Neuronal stem cell (in vitro differentiated cells): ENCODE data around the gene NOP16.

Source experiments
- DNase-seq: peaks from one replicate; pipeline ENCODE4 v3.0.0-alpha.2; 2013; ENCODE audit warnings: low spot score
- H2AFZ ChIP-seq: one replicate; pipeline ENCODE4 v1.6.1; 2013; ENCODE audit warnings: mild to moderate bottlenecking, low read length, inconsistent platforms
- H2AK5ac ChIP-seq: 2 replicates; pipeline ENCODE4 v1.6.1; 2013; ENCODE audit warnings: low read depth, mild to moderate bottlenecking, inconsistent platforms, low read length, moderate library complexity, mixed read lengths
- H2BK120ac ChIP-seq: 2 replicates; pipeline ENCODE4 v1.6.1; 2013; ENCODE audit warnings: low read depth, mild to moderate bottlenecking, inconsistent platforms, low read length, moderate library complexity, mixed read lengths
- H2BK12ac ChIP-seq: one replicate; pipeline ENCODE4 v1.6.1; 2013; ENCODE audit warnings: low read length, inconsistent platforms
- H2BK15ac ChIP-seq: 2 replicates; pipeline ENCODE4 v1.6.1; 2013; ENCODE audit warnings: mild to moderate bottlenecking, low read length, inconsistent platforms, mixed read lengths
- H2BK5ac ChIP-seq: one replicate; pipeline ENCODE4 v1.6.1; 2013; ENCODE audit warnings: inconsistent platforms, mild to moderate bottlenecking, low read length, moderate library complexity
- H3K14ac ChIP-seq: one replicate; pipeline ENCODE4 v1.6.1; 2013; ENCODE audit warnings: low read length, inconsistent platforms
- H3K18ac ChIP-seq: 2 replicates; pipeline ENCODE4 v1.6.1; 2013; ENCODE audit warnings: low read length, inconsistent platforms
- H3K23ac ChIP-seq: 2 replicates; pipeline ENCODE4 v1.6.1; 2013; ENCODE audit warnings: low read depth, mild to moderate bottlenecking, mixed read lengths, low read length, inconsistent platforms; ENCODE audit not compliant: poor library complexity
- H3K27ac ChIP-seq: replicated peaks from 3 replicates; pipeline ENCODE4 v1.5.1; 2013; ENCODE audit warnings: low read length, inconsistent platforms
- H3K27me3 ChIP-seq, 3 experiments: 2 replicates each; pipeline ENCODE4 v1.6.1; 2013; ENCODE audit warnings: low read length in 3 of 3, mild to moderate bottlenecking in 2 of 3, inconsistent platforms in 1 of 3, low read depth in 1 of 3, mixed read lengths in 1 of 3, moderate library complexity in 1 of 3; ENCODE audit not compliant: control insufficient read depth in 3 of 3, insufficient read depth in 3 of 3
- H3K36me3 ChIP-seq, 2 donors: replicated peaks in 1 of 2; 2 replicates each; pipeline ENCODE4 v1.6.1; 2013; ENCODE audit warnings: low read length in 2 of 2; ENCODE audit not compliant: control insufficient read depth in 2 of 2, insufficient read depth in 2 of 2
- H3K4ac ChIP-seq: 2 replicates; pipeline ENCODE4 v1.6.1; 2013; ENCODE audit warnings: inconsistent platforms, mild to moderate bottlenecking, low read length, moderate library complexity
- H3K4me1 ChIP-seq, 2 donors: 1 replicate in 1 of 2; 2 replicates in 1 of 2; pipeline ENCODE4 v1.6.1; 2013; ENCODE audit warnings: low read length in 2 of 2, low read depth in 1 of 2; ENCODE audit not compliant: control insufficient read depth in 2 of 2, insufficient read depth in 1 of 2
- H3K4me2 ChIP-seq: one replicate; pipeline ENCODE4 v1.6.1; 2013; ENCODE audit warnings: mild to moderate bottlenecking, low read length, inconsistent platforms; ENCODE audit not compliant: insufficient read depth, poor library complexity, severe bottlenecking
- H3K4me3 ChIP-seq, 2 donors: 2 replicates each; pipeline ENCODE4 v1.5.1; 2013; ENCODE audit warnings: low read length in 2 of 2, mild to moderate bottlenecking in 2 of 2, inconsistent platforms in 1 of 2, moderate library complexity in 1 of 2
- H3K79me1 ChIP-seq: one replicate; pipeline ENCODE4 v1.6.1; 2013; ENCODE audit warnings: low read depth, mild to moderate bottlenecking, inconsistent platforms, low read length, moderate library complexity
- H3K9ac ChIP-seq: one replicate; pipeline ENCODE4 v1.6.1; 2013; ENCODE audit warnings: mild to moderate bottlenecking, low read depth, low read length, inconsistent platforms; ENCODE audit not compliant: poor library complexity
- H3K9me3 ChIP-seq, 2 donors: replicated peaks in 1 of 2; 2 replicates each; pipeline versions ENCODE3 to v1.6.1; 2013; ENCODE audit warnings: low read length in 2 of 2, mild to moderate bottlenecking in 2 of 2, inconsistent platforms in 1 of 2, low read depth in 1 of 2, mixed read lengths in 1 of 2, moderate library complexity in 1 of 2; ENCODE audit not compliant: control insufficient read depth in 2 of 2, insufficient read depth in 1 of 2
- H4K8ac ChIP-seq: one replicate; pipeline ENCODE4 v1.6.1; 2013; ENCODE audit warnings: low read depth, mild to moderate bottlenecking, inconsistent platforms, low read length, moderate library complexity
- H4K91ac ChIP-seq: one replicate; pipeline ENCODE4 v1.6.1; 2013; ENCODE audit warnings: low read length, low read depth, mild to moderate bottlenecking, inconsistent platforms; ENCODE audit not compliant: poor library complexity
- WGBS, 2 donors: extraction: QIAGEN DNeasy Blood & Tissue Kit; methylation state at CpG; one replicate each; pipeline ENCODE4 v1.1.7; 2013; ENCODE audit warnings: missing lambda C conversion rate in 2 of 2, mixed read lengths in 1 of 2; ENCODE audit not compliant: insufficient read length in 2 of 2, insufficient replicate concordance in 1 of 2; ENCODE audit errors: extremely low coverage in 2 of 2; 5-methylcytosine and 5-hydroxymethylcytosine counted together

The NOP16 gene

DNA sequence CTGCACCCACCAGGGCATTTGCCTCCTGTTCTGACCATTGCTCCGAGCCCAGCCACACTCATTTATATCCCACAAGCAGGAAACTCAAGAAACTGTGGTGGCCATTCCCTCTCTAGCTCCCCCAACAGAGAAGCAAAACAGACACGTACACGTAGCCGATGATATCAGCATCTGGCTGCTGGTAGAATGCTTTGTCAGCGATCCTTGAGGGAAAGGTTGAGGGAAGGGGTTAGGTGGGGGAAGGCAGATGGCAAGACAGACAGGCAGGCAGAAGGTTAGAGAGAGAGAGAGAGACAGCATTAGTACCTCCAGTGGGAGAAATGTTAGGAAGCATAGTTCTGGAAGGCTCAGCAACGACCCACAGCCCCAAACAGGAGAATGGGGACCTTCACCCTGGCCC lies 7.9 kb upstream of the NOP16 start:
- WGBS, 2 donors = no CpG with 5 or more reads among the region's 6 CpGs
- no peaks in the 10 kb centered on the region for H3K27me3 ChIP-seq
- no peak overlapping the region for H2BK12ac ChIP-seq
- no peak overlapping the region for H3K18ac ChIP-seq
- no peak overlapping the region for H3K23ac ChIP-seq
- H2BK120ac ChIP-seq = no peak overlapping the region
- H3K4me1 ChIP-seq = no peaks in the 10 kb centered on the region
- peaks cover 7 to 21% of the 10 kb centered on the region in 2 donors for H3K36me3 ChIP-seq
- no peak overlapping the region for H2BK15ac ChIP-seq
- no peak overlapping the region for H3K27ac ChIP-seq
- H3K4me3 ChIP-seq = no peak overlapping the region
- H3K4me2 ChIP-seq = no peak overlapping the region
- H3K9me3 ChIP-seq = no peaks in the 10 kb centered on the region
- H4K91ac ChIP-seq = no peak overlapping the region
- peaks cover 5% of the 10 kb centered on the region for H3K79me1 ChIP-seq
- H2AFZ ChIP-seq = no peak overlapping the region
- H4K8ac ChIP-seq = no peak overlapping the region
- no peak overlapping the region for H2BK5ac ChIP-seq
- no peak overlapping the region for H3K4ac ChIP-seq
- no peak overlapping the region for H3K14ac ChIP-seq
- no peak overlapping the region for H2AK5ac ChIP-seq
- DNase-seq = no peak
- H3K9ac ChIP-seq = no peak overlapping the region

DNA sequence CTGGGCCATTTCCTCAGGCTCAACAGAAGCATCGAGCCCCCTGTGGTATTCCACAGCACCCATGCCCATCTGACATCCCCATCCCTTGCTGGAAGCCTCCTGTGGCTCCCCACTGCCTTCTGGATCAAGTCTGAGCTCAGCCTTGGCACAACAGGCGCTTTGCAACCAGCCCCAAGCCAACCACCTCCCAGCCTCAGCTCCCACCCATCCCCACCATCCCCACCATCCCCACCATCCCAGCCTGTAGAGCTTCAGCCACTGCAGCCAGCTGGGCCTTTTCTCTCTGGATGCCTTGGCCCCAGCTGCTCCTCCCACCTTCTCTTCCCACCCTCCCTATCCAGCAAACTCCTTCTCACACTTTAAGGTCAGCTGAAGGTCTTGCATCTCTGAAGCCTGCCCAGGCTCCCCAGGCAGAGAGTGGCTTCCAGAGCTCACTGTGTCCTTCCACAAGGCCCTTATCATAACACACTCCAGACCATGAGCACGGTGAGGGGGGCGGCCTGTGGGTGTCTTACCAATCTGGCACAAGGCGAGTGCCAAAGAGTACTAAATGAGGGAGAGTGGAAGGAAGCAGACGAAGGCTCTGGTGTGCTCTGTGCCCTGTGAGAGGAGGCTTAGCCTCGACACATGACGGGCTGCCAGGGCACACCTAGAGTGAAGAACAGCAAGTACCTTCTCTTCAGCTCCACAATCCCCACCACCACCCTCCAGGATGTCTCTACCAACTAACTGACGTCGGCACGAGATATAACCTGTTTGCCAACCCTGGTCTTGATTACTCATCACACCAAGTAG lies 6.7 kb upstream of the NOP16 start:
- Histone ChIP-seq H3K4me2 (no peak overlapping the region), H2BK12ac (no peak overlapping the region), H3K9me3 (no peaks in the 10 kb centered on the region), H3K79me1 (peaks cover 5% of the 10 kb centered on the region), H3K36me3 (peaks cover 11 to 32% of the 10 kb centered on the region in 2 donors), H2AFZ (no peak overlapping the region), H3K27ac (no peak overlapping the region), H3K4me1 (no peaks in the 10 kb centered on the region), H3K9ac (peak overlapping the region; percentile 60), H4K91ac (no peak overlapping the region), H3K4me3 (no peak overlapping the region), H2AK5ac (no peak overlapping the region), H3K14ac (no peak overlapping the region), H3K23ac (no peak overlapping the region), H2BK5ac (no peak overlapping the region), H3K27me3 (no peaks in the 10 kb centered on the region), H2BK15ac (no peak overlapping the region), H3K4ac (no peak overlapping the region), H2BK120ac (no peak overlapping the region), H3K18ac (no peak overlapping the region), H4K8ac (peak overlapping the region; percentile 72)
- DNase-seq = no peak
- no CpG with 5 or more reads among the region's 11 CpGs for WGBS, 2 donors

DNA sequence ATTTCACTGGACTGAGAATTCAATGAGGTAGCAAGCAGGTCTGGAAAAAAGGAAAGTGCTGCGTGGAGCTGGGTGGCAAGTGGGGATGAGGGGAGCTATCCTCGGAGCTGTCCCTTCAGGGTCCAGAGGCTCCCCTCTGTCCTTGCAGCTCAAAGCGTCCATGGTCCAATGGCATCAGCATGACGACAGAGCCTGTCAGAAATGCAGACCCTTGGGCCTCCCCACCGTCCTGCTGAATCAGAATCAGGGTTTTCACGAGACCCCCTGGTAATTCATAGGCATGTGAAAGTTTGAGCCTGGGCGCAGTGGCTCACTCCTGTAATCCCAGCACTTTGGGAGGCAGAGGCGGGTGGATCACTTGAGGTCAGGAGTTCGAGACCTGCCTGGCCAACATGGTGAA lies 5.7 kb upstream of the NOP16 start:
- H3K9me3 ChIP-seq = no peaks in the 10 kb centered on the region
- no peak overlapping the region for H2BK12ac ChIP-seq
- no peak overlapping the region for H2BK5ac ChIP-seq
- peak overlapping the region; percentile 59 for H4K91ac ChIP-seq
- DNase-seq = no peak
- H4K8ac ChIP-seq = no peak overlapping the region
- H3K14ac ChIP-seq = no peak overlapping the region
- no peaks in the 10 kb centered on the region for H3K27me3 ChIP-seq
- H3K4me1 ChIP-seq = peaks cover 0 to 4% of the 10 kb centered on the region in 2 donors
- no peak overlapping the region for H3K4me2 ChIP-seq
- H3K4me3 ChIP-seq = no peak overlapping the region
- H2AFZ ChIP-seq = no peak overlapping the region
- no peak overlapping the region for H3K4ac ChIP-seq
- peak overlapping the region; percentile 66 for H3K9ac ChIP-seq
- H2BK120ac ChIP-seq = no peak overlapping the region
- H3K23ac ChIP-seq = no peak overlapping the region
- H2AK5ac ChIP-seq = no peak overlapping the region
- WGBS, 2 donors = no CpG with 5 or more reads among the region's 9 CpGs
- peaks cover 5% of the 10 kb centered on the region for H3K79me1 ChIP-seq
- H2BK15ac ChIP-seq = no peak overlapping the region
- H3K18ac ChIP-seq = no peak overlapping the region
- H3K36me3 ChIP-seq = peaks cover 11 to 32% of the 10 kb centered on the region in 2 donors
- no peak overlapping the region for H3K27ac ChIP-seq

DNA sequence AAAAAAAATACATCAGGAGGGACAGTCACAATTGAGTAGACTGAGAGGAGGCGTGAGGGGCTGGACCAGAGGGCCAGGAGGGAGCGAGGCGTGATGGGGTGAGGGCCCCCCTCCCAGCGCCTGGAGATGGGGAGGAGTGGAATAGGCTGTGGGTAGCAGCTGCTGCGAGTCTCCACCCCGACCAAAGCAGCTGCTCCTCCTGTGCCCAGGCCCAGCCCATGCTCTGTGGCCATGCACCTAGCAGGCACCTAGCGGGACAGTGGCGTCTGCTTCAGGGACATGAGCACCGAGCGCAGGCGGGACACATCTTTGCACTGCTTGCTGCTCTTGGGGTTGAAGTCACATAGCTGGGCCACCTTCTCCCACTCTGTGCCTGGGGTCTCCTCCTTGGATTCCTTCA lies 4.1 kb upstream of the NOP16 start:
- H3K27me3 ChIP-seq = no peaks in the 10 kb centered on the region
- H3K9me3 ChIP-seq = no peaks in the 10 kb centered on the region
- H3K4me1 ChIP-seq = peaks cover 1 to 4% of the 10 kb centered on the region in 2 donors
- WGBS, 2 donors = no CpG with 5 or more reads among the region's 11 CpGs
- no peak overlapping the region for H3K4me2 ChIP-seq
- DNase-seq = no peak
- no peak overlapping the region for H3K18ac ChIP-seq
- H2BK15ac ChIP-seq = no peak overlapping the region
- peak overlapping the region; percentile 48 for H3K23ac ChIP-seq
- H3K36me3 ChIP-seq = peaks cover 11 to 32% of the 10 kb centered on the region in 2 donors
- H2AFZ ChIP-seq = no peak overlapping the region
- no peak overlapping the region for H2BK120ac ChIP-seq
- H3K27ac ChIP-seq = no peak overlapping the region
- H3K4me3 ChIP-seq = no peak overlapping the region
- H3K14ac ChIP-seq = no peak overlapping the region
- H4K91ac ChIP-seq = no peak overlapping the region
- peaks cover 5% of the 10 kb centered on the region for H3K79me1 ChIP-seq
- no peak overlapping the region for H2BK5ac ChIP-seq
- no peak overlapping the region for H4K8ac ChIP-seq
- no peak overlapping the region for H3K4ac ChIP-seq
- no peak overlapping the region for H2AK5ac ChIP-seq
- no peak overlapping the region for H3K9ac ChIP-seq
- H2BK12ac ChIP-seq = no peak overlapping the region
